SK-N-MC (cell line): ENCODE data around the gene ST7L.

Experiments used
- DNase-seq: peaks from one replicate; pipeline ENCODE4 v3.0.0-alpha.2; 2011; ENCODE audit warnings: low read depth, low spot score
- H3K27ac ChIP-seq: fragments of 200-600 bp; sonication (generic); 2 replicates; pipeline ENCODE4 v1.5.1; 2016; ENCODE audit warnings: mixed run types
- H3K36me3 ChIP-seq: fragments of 200-600 bp; sonication (generic); 2 replicates; pipeline ENCODE4 v1.6.1; 2017; ENCODE audit warnings: antibody characterized with exemption, low read length, mixed read lengths; ENCODE audit not compliant: insufficient read depth
- H3K4me3 ChIP-seq: fragments of 200-600 bp; sonication (generic); 2 replicates; pipeline ENCODE4 v1.5.1; 2016
- H3K9ac ChIP-seq: fragments of 200-600 bp; sonication (generic); 2 replicates; pipeline ENCODE4 v1.8.0; 2017; ENCODE audit warnings: mixed run types, mixed read lengths; ENCODE audit not compliant: insufficient read length
- H3K9me3 ChIP-seq: fragments of 200-600 bp; sonication (generic); 2 replicates; pipeline ENCODE4 v1.6.1; 2017; ENCODE audit warnings: low read depth, mild to moderate bottlenecking, antibody characterized with exemption, low read length, moderate library complexity, mixed read lengths
- EZH2 ChIP-seq: fragments of 200-600 bp; sonication (generic); IDR thresholded peaks from one replicate; pipeline ENCODE4 v1.6.1; 2017; ENCODE audit warnings: antibody characterized with exemption
- FOXP2 ChIP-seq: optimal IDR thresholded peaks from 2 replicates; pipeline ENCODE3; 2011; ENCODE audit warnings: mild to moderate bottlenecking, moderate library complexity; ENCODE audit not compliant: insufficient read depth; ENCODE audit errors: extremely low read length, control extremely low read depth
- POLR2AphosphoS5 ChIP-seq: IDR thresholded peaks from 2 replicates; pipeline ENCODE4 v1.6.1; 2012; ENCODE audit warnings: mild to moderate bottlenecking, low read depth, low read length, borderline replicate concordance

The ST7L gene

GRCh38 chr1:112576240-112576639, 42.7 kb downstream of the ST7L start:
- Histone ChIP-seq H3K9me3 (no peaks in the 10 kb centered on the region), H3K9ac (no peak overlapping the region), H3K4me3 (no peak overlapping the region), H3K27ac (no peak overlapping the region), H3K36me3 (peaks cover 63% of the 10 kb centered on the region)
- DNase-seq, result no peak
- TF ChIP-seq EZH2 (no peak), POLR2AphosphoS5 (no peak)

GRCh38 chr1:112575154-112575804, 43.7 kb downstream of the ST7L start:
- H3K4me3 ChIP-seq, result no peak overlapping the region
- no peak for TF ChIP-seq EZH2
- no peak for TF ChIP-seq POLR2AphosphoS5
- TF ChIP-seq FOXP2, result no peak
- peaks cover 62% of the 10 kb centered on the region for H3K36me3 ChIP-seq
- H3K9me3 ChIP-seq, result no peaks in the 10 kb centered on the region
- H3K9ac ChIP-seq, result no peak overlapping the region
- no peak overlapping the region for H3K27ac ChIP-seq
- DNase-seq, result no peak

- TF ChIP-seq EZH2, result no peak
- no peak for TF ChIP-seq POLR2AphosphoS5
- no peak for TF ChIP-seq FOXP2
- H3K27ac ChIP-seq, result no peak overlapping the region
- peaks cover 30% of the 10 kb centered on the region for H3K36me3 ChIP-seq
- no peak overlapping the region for H3K9ac ChIP-seq
- H3K9me3 ChIP-seq, result 0 out of 2 replicates have a peak, but pooled peaks cover 3% of the 10 kb centered on the region
- H3K4me3 ChIP-seq, result no peak overlapping the region
- no peak for DNase-seq
These were observed 53.1 kb downstream of the ST7L start for GRCh38 chr1:112565800-112566199.

GRCh38 chr1:112564081-112564480, 54.9 kb downstream of the ST7L start:
- H3K27ac ChIP-seq, result peak overlapping the region; percentile 61; the same call in 1 of the 2 replicates
- H3K9me3 ChIP-seq, result 0 out of 2 replicates have a peak, but pooled peaks cover 3% of the 10 kb centered on the region
- H3K36me3 ChIP-seq, result peaks cover 19% of the 10 kb centered on the region
- no peak for DNase-seq
- H3K4me3 ChIP-seq, result no peak overlapping the region
- no peak for TF ChIP-seq EZH2
- TF ChIP-seq POLR2AphosphoS5, result no peak
- TF ChIP-seq FOXP2, result no peak
- no peak overlapping the region for H3K9ac ChIP-seq

- H3K9ac ChIP-seq, result no peak overlapping the region
- peaks cover 16% of the 10 kb centered on the region for H3K36me3 ChIP-seq
- 0 out of 2 replicates have a peak, but pooled peaks cover 3% of the 10 kb centered on the region for H3K9me3 ChIP-seq
- DNase-seq, result no peak
- H3K4me3 ChIP-seq, result no peak overlapping the region
- H3K27ac ChIP-seq, result no peak overlapping the region
- TF ChIP-seq FOXP2 (no peak), EZH2 (no peak), POLR2AphosphoS5 (no peak)
These were observed 55.6 kb downstream of the ST7L start for GRCh38 chr1:112563341-112563740.

- Histone ChIP-seq H3K9me3 (no peaks in the 10 kb centered on the region), H3K4me3 (no peak overlapping the region), H3K36me3 (peaks cover 23% of the 10 kb centered on the region), H3K27ac (peak overlapping the region; percentile 34; the same call in 1 of the 2 replicates), H3K9ac (no peak overlapping the region)
- DNase-seq, result no peak
- TF ChIP-seq FOXP2 (no peak), POLR2AphosphoS5 (no peak), EZH2 (no peak)
These were observed 60.3 kb downstream of the ST7L start for GRCh38 chr1:112558634-112559033.

GRCh38 chr1:112557385-112557784, 61.6 kb downstream of the ST7L start:
- DNase-seq, result no peak
- peaks cover 30% of the 10 kb centered on the region for H3K36me3 ChIP-seq
- no peak overlapping the region for H3K9ac ChIP-seq
- no peak overlapping the region for H3K4me3 ChIP-seq
- H3K27ac ChIP-seq, result peak overlapping the region; percentile 34
- no peaks in the 10 kb centered on the region for H3K9me3 ChIP-seq
- TF ChIP-seq FOXP2 (no peak), POLR2AphosphoS5 (no peak), EZH2 (no peak)

GRCh38 chr1:112554411-112554810, 64.5 kb downstream of the ST7L start:
- Histone ChIP-seq H3K9ac (no peak overlapping the region), H3K36me3 (peaks cover 30% of the 10 kb centered on the region), H3K9me3 (no peaks in the 10 kb centered on the region), H3K4me3 (no peak overlapping the region), H3K27ac (no peak overlapping the region)
- no peak for TF ChIP-seq POLR2AphosphoS5
- no peak for TF ChIP-seq FOXP2
- no peak for TF ChIP-seq EZH2
- DNase-seq, result no peak

GRCh38 chr1:112549590-112549989, 69.4 kb downstream of the ST7L start:
- DNase-seq, result no peak
- Histone ChIP-seq H3K36me3 (peaks cover 27% of the 10 kb centered on the region), H3K4me3 (no peak overlapping the region), H3K27ac (no peak overlapping the region), H3K9ac (no peak overlapping the region), H3K9me3 (no peaks in the 10 kb centered on the region)
- no peak for TF ChIP-seq FOXP2
- no peak for TF ChIP-seq POLR2AphosphoS5
- TF ChIP-seq EZH2, result no peak
